Activated CD4-positive, alpha-beta T cell treated with anti-CD3 and anti-CD28 coated beads for 4 hours (primary cell): ENCODE results near the gene IDS.
"Not testable (repeated sequence)": the region's sequence is repeated elsewhere in the genome, so short reads cannot be mapped to it uniquely, and the experiment has no call there.

Source experiments
- DNase-seq, 2 donors: peaks; one replicate each; pipeline ENCODE4 v3.0.0-alpha.2; 2020

The IDS gene

GRCh38 chrX:149497054-149497453 is 8.1 kb downstream of the IDS start:
- no peak for DNase-seq

GRCh38 chrX:149495573-149496071 is 9.5 kb downstream of the IDS start:
- no peak for DNase-seq

GRCh38 chrX:149494844-149495565 is 10.1 kb downstream of the IDS start:
- DNase-seq, result no peak

- no peak for DNase-seq
Measured at GRCh38 chrX:149493567-149494562, 11.2 kb downstream of the IDS start.

- DNase-seq, result no peak
Measured at GRCh38 chrX:149491812-149492211, 13.3 kb downstream of the IDS start.

GRCh38 chrX:149490100-149490499 is 15.0 kb downstream of the IDS start:
- DNase-seq, result no peak

GRCh38 chrX:149488411-149489052 is 16.6 kb downstream of the IDS start:
- not testable (repeated sequence) for DNase-seq

- not testable (repeated sequence) for DNase-seq
Measured at GRCh38 chrX:149488008-149488407, 17.1 kb downstream of the IDS start.

GRCh38 chrX:149487292-149487691 is 17.8 kb downstream of the IDS start:
- DNase-seq, result no peak

GRCh38 chrX:149476513-149476912 is 28.6 kb downstream of the IDS start:
- DNase-seq, result no peak

- DNase-seq, result no peak
Measured at GRCh38 chrX:149473966-149474365, 31.1 kb downstream of the IDS start.

GRCh38 chrX:149473092-149473491 is 32.0 kb downstream of the IDS start:
- no peak for DNase-seq

GRCh38 chrX:149472625-149473024 is 32.5 kb downstream of the IDS start:
- no peak for DNase-seq

GRCh38 chrX:149471397-149471796 is 33.7 kb downstream of the IDS start:
- no peak for DNase-seq

- DNase-seq, result peak; percentile 40 to 56
Measured at GRCh38 chrX:149470955-149471354, 34.2 kb downstream of the IDS start.

- DNase-seq, result no peak
Measured at GRCh38 chrX:149469406-149469805, 35.7 kb downstream of the IDS start.

GRCh38 chrX:149467920-149468319 is 37.2 kb downstream of the IDS start:
- no peak for DNase-seq

GRCh38 chrX:149467461-149467860 is 37.6 kb downstream of the IDS start:
- DNase-seq, result no peak

GRCh38 chrX:149462849-149463248 is 42.3 kb downstream of the IDS start:
- DNase-seq, result no peak

GRCh38 chrX:149461746-149462145 is 43.4 kb downstream of the IDS start:
- DNase-seq, result no peak

- no peak for DNase-seq
Measured at GRCh38 chrX:149458586-149458985, 46.5 kb downstream of the IDS start.

GRCh38 chrX:149456476-149457245 is 48.4 kb downstream of the IDS start:
- DNase-seq, result no peak
